DOHH2 (cell line): Measurements from ENCODE around the gene ADAMTS13.

Experiments used
- H3F3A ChIP-seq: fragments of 200-600 bp; sonication (generic), shearing (Covaris generic); 2 replicates; pipeline ENCODE4 v1.6.0; 2016; ENCODE audit warnings: antibody characterized with exemption, mild to moderate bottlenecking; ENCODE audit not compliant: control insufficient read depth, insufficient read depth
- H3K27ac ChIP-seq: fragments of 200-600 bp; sonication (generic); 2 replicates; pipeline ENCODE4 v1.5.1; 2014; ENCODE audit warnings: low read depth, mild to moderate bottlenecking, low read length, moderate library complexity
- H3K27me3 ChIP-seq: fragments of 200-600 bp; sonication (generic); 2 replicates; pipeline ENCODE4 v1.6.1; 2014; ENCODE audit warnings: mild to moderate bottlenecking, low read length, mixed read lengths; ENCODE audit not compliant: control insufficient read depth
- H3K36me3 ChIP-seq: fragments of 200-600 bp; sonication (generic); 2 replicates; pipeline ENCODE4 v1.6.1; 2014; ENCODE audit warnings: mild to moderate bottlenecking, low read length, moderate library complexity, mixed read lengths; ENCODE audit not compliant: control insufficient read depth
- H3K4me1 ChIP-seq: fragments of 200-600 bp; sonication (generic); 2 replicates; pipeline ENCODE4 v1.6.1; 2014; ENCODE audit warnings: mild to moderate bottlenecking, low read length, mixed read lengths; ENCODE audit not compliant: control insufficient read depth
- H3K4me2 ChIP-seq: fragments of 200-600 bp; sonication (generic); 2 replicates; pipeline ENCODE4 v1.6.0; 2014; ENCODE audit warnings: mild to moderate bottlenecking, low read length, moderate library complexity
- H3K4me3 ChIP-seq: fragments of 200-600 bp; sonication (generic); 2 replicates; pipeline ENCODE4 v1.5.1; 2014; ENCODE audit warnings: mild to moderate bottlenecking, low read length, mixed read lengths
- H3K79me2 ChIP-seq: fragments of 200-600 bp; sonication (generic); 2 replicates; pipeline ENCODE4 v1.6.1; 2014; ENCODE audit warnings: mild to moderate bottlenecking, low read length, mixed read lengths; ENCODE audit not compliant: control insufficient read depth
- H3K9me2 ChIP-seq: fragments of 200-600 bp; sonication (generic); replicated peaks from 2 replicates; pipeline ENCODE4 v1.6.1; 2014; ENCODE audit warnings: mild to moderate bottlenecking, low read length, mixed read lengths; ENCODE audit not compliant: control insufficient read depth
- H3K9me3 ChIP-seq: fragments of 200-600 bp; sonication (generic); 2 replicates; pipeline ENCODE4 v1.6.1; 2014; ENCODE audit warnings: antibody characterized with exemption, low read length, mixed read lengths; ENCODE audit not compliant: control insufficient read depth, insufficient read depth
- H4K20me1 ChIP-seq: fragments of 200-600 bp; sonication (generic); 2 replicates; pipeline ENCODE4 v1.6.0; 2014; ENCODE audit warnings: low read depth, mild to moderate bottlenecking, antibody characterized with exemption, low read length, moderate library complexity; ENCODE audit not compliant: control insufficient read depth, insufficient read depth
- EZH2phosphoT487 ChIP-seq: fragments of 200-600 bp; sonication (generic); IDR thresholded peaks from 2 replicates; pipeline ENCODE4 v1.6.1; 2017; ENCODE audit warnings: borderline replicate concordance, mild to moderate bottlenecking, antibody characterized with exemption, low read length, moderate library complexity, mixed read lengths
- TF ChIP-seq, protein P1 (sequence below): fragments of 200-600 bp; sonication (generic); IDR thresholded peaks from one replicate; pipeline ENCODE4 v1.5.1; 2014; ENCODE audit warnings: antibody characterized with exemption, mild to moderate bottlenecking, low read depth, low read length; ENCODE audit not compliant: poor library complexity, severe bottlenecking

ADAMTS13 gene

DNA sequence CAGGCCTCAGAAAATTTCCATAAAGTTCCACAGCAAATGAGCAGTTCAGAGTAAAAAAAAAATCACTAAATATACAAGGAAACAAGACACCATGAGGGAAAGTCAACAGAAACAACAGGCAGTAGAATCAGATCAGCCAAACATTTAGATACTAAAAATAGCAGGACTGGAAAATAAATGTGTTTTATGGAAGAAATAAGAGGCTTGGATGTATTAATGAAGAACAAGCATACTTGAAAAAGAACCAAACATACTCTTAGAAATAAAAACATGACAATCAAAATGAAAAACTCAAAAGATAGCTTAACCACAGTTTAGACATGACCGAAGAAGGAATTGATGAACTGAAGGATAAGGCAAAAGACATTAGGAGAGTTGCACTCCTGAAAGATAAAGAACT is 79.9 kb downstream of the ADAMTS13 start:
- H3K4me3 ChIP-seq, result no peak overlapping the region
- H3K27ac ChIP-seq, result no peak overlapping the region
- no peaks in the 10 kb centered on the region for H3K9me2 ChIP-seq
- H3K27me3 ChIP-seq, result 0 out of 2 replicates have a peak, but pooled peaks cover 5% of the 10 kb centered on the region
- H3K79me2 ChIP-seq, result no peaks in the 10 kb centered on the region
- no peaks in the 10 kb centered on the region for H3K36me3 ChIP-seq
- no peaks in the 10 kb centered on the region for H3F3A ChIP-seq
- TF ChIP-seq, protein P1, sequence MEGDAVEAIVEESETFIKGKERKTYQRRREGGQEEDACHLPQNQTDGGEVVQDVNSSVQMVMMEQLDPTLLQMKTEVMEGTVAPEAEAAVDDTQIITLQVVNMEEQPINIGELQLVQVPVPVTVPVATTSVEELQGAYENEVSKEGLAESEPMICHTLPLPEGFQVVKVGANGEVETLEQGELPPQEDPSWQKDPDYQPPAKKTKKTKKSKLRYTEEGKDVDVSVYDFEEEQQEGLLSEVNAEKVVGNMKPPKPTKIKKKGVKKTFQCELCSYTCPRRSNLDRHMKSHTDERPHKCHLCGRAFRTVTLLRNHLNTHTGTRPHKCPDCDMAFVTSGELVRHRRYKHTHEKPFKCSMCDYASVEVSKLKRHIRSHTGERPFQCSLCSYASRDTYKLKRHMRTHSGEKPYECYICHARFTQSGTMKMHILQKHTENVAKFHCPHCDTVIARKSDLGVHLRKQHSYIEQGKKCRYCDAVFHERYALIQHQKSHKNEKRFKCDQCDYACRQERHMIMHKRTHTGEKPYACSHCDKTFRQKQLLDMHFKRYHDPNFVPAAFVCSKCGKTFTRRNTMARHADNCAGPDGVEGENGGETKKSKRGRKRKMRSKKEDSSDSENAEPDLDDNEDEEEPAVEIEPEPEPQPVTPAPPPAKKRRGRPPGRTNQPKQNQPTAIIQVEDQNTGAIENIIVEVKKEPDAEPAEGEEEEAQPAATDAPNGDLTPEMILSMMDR, result no peak
- H3K4me1 ChIP-seq, result no peaks in the 10 kb centered on the region
- H3K9me3 ChIP-seq, result peaks cover 10% of the 10 kb centered on the region; the same call in 1 of the 2 replicates
- H3K4me2 ChIP-seq, result no peak overlapping the region
- no peaks in the 10 kb centered on the region for H4K20me1 ChIP-seq

DNA sequence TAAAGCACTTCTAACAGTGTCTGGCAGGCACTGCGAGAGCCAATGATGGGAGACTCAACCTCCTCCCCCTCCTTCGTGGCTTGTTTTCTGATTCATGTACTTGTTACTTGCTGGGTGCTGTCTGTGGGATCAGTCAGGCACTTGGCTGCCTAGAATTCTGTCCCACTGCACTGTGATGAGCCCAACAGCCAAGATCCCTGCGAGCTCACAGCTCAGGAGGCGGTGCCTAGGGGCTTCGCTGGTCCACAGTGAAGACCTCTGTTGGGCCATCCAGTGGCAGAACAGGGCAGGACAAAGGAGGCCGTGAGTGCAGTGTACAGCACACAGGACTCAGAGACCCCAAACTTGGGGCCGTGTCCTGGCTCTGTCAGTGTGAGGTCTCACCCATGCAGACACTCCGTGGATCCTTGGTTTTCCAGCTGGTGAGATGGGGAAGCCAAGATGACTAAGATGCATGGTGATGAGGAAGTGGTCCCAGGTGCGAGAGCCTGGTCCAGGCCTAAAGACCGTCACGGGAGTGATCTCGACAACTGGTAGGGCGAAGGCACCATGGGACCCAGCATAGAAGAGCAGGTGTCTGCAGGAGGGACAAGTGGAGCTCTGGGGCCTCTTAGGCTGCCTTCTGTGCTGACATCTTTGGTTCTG is 83.1 kb downstream of the ADAMTS13 start:
- H3K4me3 ChIP-seq, result no peak overlapping the region
- TF ChIP-seq EZH2phosphoT487, result no peak
- TF ChIP-seq, protein P1, result no peak
- H3F3A ChIP-seq, result no peaks in the 10 kb centered on the region
- H3K9me2 ChIP-seq, result no peaks in the 10 kb centered on the region
- no peaks in the 10 kb centered on the region for H4K20me1 ChIP-seq
- no peaks in the 10 kb centered on the region for H3K36me3 ChIP-seq
- H3K27ac ChIP-seq, result no peak overlapping the region
- H3K4me1 ChIP-seq, result no peaks in the 10 kb centered on the region
- no peak overlapping the region for H3K4me2 ChIP-seq
- H3K9me3 ChIP-seq, result peaks cover 10% of the 10 kb centered on the region; the same call in 1 of the 2 replicates
- no peaks in the 10 kb centered on the region for H3K79me2 ChIP-seq
- 0 out of 2 replicates have a peak, but pooled peaks cover 5% of the 10 kb centered on the region for H3K27me3 ChIP-seq

DNA sequence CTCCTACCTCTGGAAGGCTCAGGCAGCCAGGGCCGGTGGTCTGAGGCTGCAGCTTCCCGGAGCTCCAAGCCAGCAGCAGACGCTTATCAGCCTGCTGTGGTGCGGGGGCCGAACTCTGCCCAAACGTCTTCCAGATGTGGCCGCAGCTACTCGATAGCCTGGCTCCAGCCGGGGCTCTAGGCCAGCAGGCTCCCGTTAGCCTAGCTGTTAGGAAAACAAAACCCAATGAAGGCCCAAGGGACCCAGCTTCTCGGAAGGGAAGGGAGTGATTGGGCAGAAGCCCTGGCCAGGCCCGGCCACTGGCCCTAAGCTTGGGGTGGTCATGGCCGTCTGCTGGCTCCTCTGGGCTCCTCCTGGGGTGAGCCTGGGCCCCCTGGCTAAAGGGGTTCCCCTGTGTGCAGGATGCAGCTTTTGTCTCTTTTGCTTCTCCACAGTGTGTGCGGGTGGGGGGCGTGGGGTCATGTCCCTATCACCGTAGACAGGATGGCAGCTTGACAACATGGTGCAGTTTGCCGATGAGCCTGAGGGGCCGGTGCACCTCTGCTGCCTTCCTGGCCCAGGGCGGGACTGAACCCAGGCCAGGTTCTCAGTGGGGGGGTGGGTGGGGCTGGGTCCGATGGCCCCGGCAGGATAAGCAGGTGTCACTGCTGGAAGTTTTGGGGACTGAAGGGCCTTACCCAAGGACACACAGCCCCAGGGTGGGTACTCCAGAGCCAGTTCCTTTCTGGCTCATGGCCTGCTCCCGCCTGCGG is 83.9 kb downstream of the ADAMTS13 start:
- no peaks in the 10 kb centered on the region for H3K9me2 ChIP-seq
- no peaks in the 10 kb centered on the region for H3F3A ChIP-seq
- H3K79me2 ChIP-seq, result no peaks in the 10 kb centered on the region
- TF ChIP-seq, protein P1, result no peak
- no peak for TF ChIP-seq EZH2phosphoT487
- H3K4me3 ChIP-seq, result no peak overlapping the region
- no peaks in the 10 kb centered on the region for H3K36me3 ChIP-seq
- peaks cover 10% of the 10 kb centered on the region; the same call in 1 of the 2 replicates for H3K9me3 ChIP-seq
- 0 out of 2 replicates have a peak, but pooled peaks cover 5% of the 10 kb centered on the region for H3K27me3 ChIP-seq
- no peaks in the 10 kb centered on the region for H4K20me1 ChIP-seq
- H3K4me2 ChIP-seq, result no peak overlapping the region
- H3K4me1 ChIP-seq, result no peaks in the 10 kb centered on the region
- no peak overlapping the region for H3K27ac ChIP-seq
